ENCODE data around the gene ECSIT.

- TF ChIP-seq ZNF274 (IDR thresholded peaks at IDR 0.05; ENCODE audit: low read depth, low read length): no peak
- no peak for TF ChIP-seq YY1 (IDR thresholded peaks at IDR 0.05; ENCODE audit: insufficient read depth, insufficient read length)
Measured at GRCh38 chr19:11555246-11555645, 26.3 kb upstream of the ECSIT start.

Measured in NT2/D1 (cell line).